A549 (cell line): ENCODE data around the gene MPC1L. TPM values are rescaled to one million over a fixed set of nuclear protein-coding genes. Genes with fewer than 3 reads are reported as not detected.

Experiments
- ATAC-seq, 2 experiments: fragments of 200-7000 bp in 1 of 2; fragments of >200 bp in 1 of 2; cut with Nextera tagmentation in 1 of 2; cut with Tn5 transposase in 1 of 2; 3 replicates each; pipeline versions ENCODE4 v1.8.0 to v1.9.1; 2018 to 2020; ENCODE audit warnings: mild to moderate bottlenecking in 1 of 2, moderate library complexity in 1 of 2
- CTCF ChIA-PET: fragments of 300-600 bp; sonication (Branson Sonifier 250); formaldehyde crosslinking; extraction: SDS; loops from one replicate; lab custom pipeline; 2021; ENCODE audit warnings: antibody characterized with exemption, inconsistent platforms; lab: Yijun Ruan, JAX
- POLR2A ChIA-PET: fragments of 350-600 bp; formaldehyde crosslinking; extraction: SDS; loops from one replicate; lab custom pipeline; 2021; ENCODE audit warnings: antibody characterized with exemption, inconsistent platforms; lab: Yijun Ruan, JAX
- DNase-seq, 2 experiments: peaks; one replicate each; pipeline versions ENCODE4 v3.0.0 to v3.0.0-alpha.2; 2011 to 2016; ENCODE audit warnings: low read depth in 1 of 2, low spot score in 1 of 2
- FAIRE-seq: peaks from 2 replicates; lab custom pipeline; 2011; peaks lifted over from hg19 to GRCh38; lab: Jason Lieb, UNC
- H3K27ac ChIP-seq, 2 experiments: fragments of >200 bp; sonication (Bioruptor Twin); formaldehyde crosslinking; 3 replicates each; pipeline ENCODE4 v1.5.1; 2016 to 2017
- H3K4me1 ChIP-seq: fragments of >200 bp; sonication (Bioruptor Twin); formaldehyde crosslinking; 3 replicates; pipeline ENCODE4 v1.6.1; 2016
- H3K4me2 ChIP-seq: fragments of >200 bp; sonication (Bioruptor Twin); formaldehyde crosslinking; 3 replicates; pipeline ENCODE4 v1.6.1; 2016
- H3K4me3 ChIP-seq: fragments of >200 bp; sonication (Bioruptor Twin); formaldehyde crosslinking; 3 replicates; pipeline ENCODE4 v1.5.1; 2016
- H3K9me3 ChIP-seq: fragments of >200 bp; sonication (Bioruptor Twin); formaldehyde crosslinking; 3 replicates; pipeline ENCODE4 v1.6.1; 2016
- CBX2 ChIP-seq: fragments of 200-600 bp; sonication (generic); IDR thresholded peaks from 2 replicates; pipeline ENCODE4 v1.6.1; 2016; ENCODE audit warnings: low read depth, mild to moderate bottlenecking, borderline replicate concordance
- CBX8 ChIP-seq: fragments of 200-600 bp; sonication (generic); IDR thresholded peaks from 2 replicates; pipeline ENCODE4 v1.6.1; 2016
- CHD2 ChIP-seq: fragments of 150-350 bp; IDR thresholded peaks from 2 replicates; pipeline ENCODE4 v1.6.1; 2014; ENCODE audit warnings: low read length; ENCODE audit not compliant: partially characterized antibody
- EHMT2 ChIP-seq: fragments of 200-600 bp; sonication (generic); IDR thresholded peaks from 2 replicates; pipeline ENCODE4 v1.6.1; 2016; ENCODE audit warnings: antibody characterized with exemption, low read depth, mild to moderate bottlenecking, moderate library complexity
- ELK1 ChIP-seq: fragments of 150-350 bp; IDR thresholded peaks from 2 replicates; pipeline ENCODE4 v1.6.1; 2014; ENCODE audit warnings: low read depth, mild to moderate bottlenecking, low read length
- EP300 ChIP-seq, 2 experiments: fragments of >200 bp; sonication (Bioruptor Twin); formaldehyde crosslinking; IDR thresholded peaks; 2 replicates in 1 of 2; 3 replicates in 1 of 2; pipeline ENCODE4 v1.6.1; 2016 to 2017
- ESRRA ChIP-seq: fragments of 150-350 bp; IDR thresholded peaks from 2 replicates; pipeline ENCODE4 v1.6.1; 2014; ENCODE audit warnings: mild to moderate bottlenecking, low read length, borderline replicate concordance
- FOSL2 ChIP-seq, 2 experiments: fragments of 450-650 bp in 1 of 2; fragments of >200 bp in 1 of 2; sonication (Bioruptor Twin) in 1 of 2; formaldehyde crosslinking; IDR thresholded peaks; 2 replicates each; pipeline versions ENCODE4 v1.5.0 to v1.6.1; 2016 to 2020; ENCODE audit warnings: mild to moderate bottlenecking in 1 of 2, moderate library complexity in 1 of 2
- FOXS1 ChIP-seq: fragments of 250-450 bp; sonication (Bioruptor Pico); IDR thresholded peaks from 2 replicates; pipeline ENCODE4 v1.5.0; 2020; ENCODE audit warnings: mild to moderate bottlenecking, moderate library complexity
- GATA3 ChIP-seq: IDR thresholded peaks from 2 replicates; pipeline ENCODE4 v1.6.1; 2012; ENCODE audit warnings: borderline replicate concordance
- HOXB5 ChIP-seq: fragments of 250-450 bp; sonication (Bioruptor Pico); IDR thresholded peaks from 2 replicates; pipeline ENCODE4 v1.5.0; 2020; ENCODE audit warnings: mild to moderate bottlenecking, moderate library complexity
- JUN ChIP-seq, 2 experiments: fragments of >200 bp; sonication (Bioruptor Twin); formaldehyde crosslinking; IDR thresholded peaks; 2 replicates in 1 of 2; 3 replicates in 1 of 2; pipeline ENCODE4 v1.6.1; 2016 to 2017
- JUNB ChIP-seq: fragments of >200 bp; sonication (Bioruptor Twin); formaldehyde crosslinking; IDR thresholded peaks from 2 replicates; pipeline ENCODE4 v1.6.1; 2016
- KDM1A ChIP-seq: fragments of 200-600 bp; sonication (generic); IDR thresholded peaks from 2 replicates; pipeline ENCODE4 v1.6.1; 2016; ENCODE audit warnings: low read depth, mild to moderate bottlenecking
- MAFK ChIP-seq: fragments of 450-650 bp; IDR thresholded peaks from 2 replicates; pipeline ENCODE4 v1.6.1; 2014; ENCODE audit not compliant: partially characterized antibody
- MAZ ChIP-seq: fragments of 150-350 bp; IDR thresholded peaks from 2 replicates; pipeline ENCODE4 v1.6.1; 2014; ENCODE audit warnings: antibody characterized with exemption, low read depth, low read length, borderline replicate concordance
- NPAS2 ChIP-seq: fragments of 250-450 bp; sonication (Bioruptor Pico); IDR thresholded peaks from 2 replicates; pipeline ENCODE4 v1.8.0; 2022; ENCODE audit warnings: mild to moderate bottlenecking, moderate library complexity, borderline replicate concordance
- PHF8 ChIP-seq: fragments of 200-600 bp; sonication (generic); IDR thresholded peaks from 2 replicates; pipeline ENCODE4 v1.6.1; 2016; ENCODE audit warnings: low read depth, mild to moderate bottlenecking, antibody characterized with exemption, moderate library complexity, borderline replicate concordance
- POLR2A ChIP-seq: IDR thresholded peaks from 2 replicates; pipeline ENCODE4 v1.6.1; 2012; ENCODE audit warnings: mild to moderate bottlenecking, low read length
- REST ChIP-seq: fragments of 200-600 bp; sonication (generic); IDR thresholded peaks from 2 replicates; pipeline ENCODE4 v1.6.1; 2016; ENCODE audit warnings: antibody characterized with exemption, mild to moderate bottlenecking, moderate library complexity
- RFX5 ChIP-seq: fragments of 450-650 bp; IDR thresholded peaks from 2 replicates; pipeline ENCODE4 v1.7.1; 2014; ENCODE audit warnings: antibody characterized with exemption, mild to moderate bottlenecking, moderate library complexity
- RNF2 ChIP-seq: fragments of 200-600 bp; sonication (generic); IDR thresholded peaks from 2 replicates; pipeline ENCODE4 v1.6.1; 2016; ENCODE audit warnings: low read depth, mild to moderate bottlenecking, antibody characterized with exemption, moderate library complexity, borderline replicate concordance
- SMC3 ChIP-seq: fragments of >200 bp; sonication (Bioruptor Twin); formaldehyde crosslinking; IDR thresholded peaks from 3 replicates; pipeline ENCODE4 v1.6.1; 2018; ENCODE audit warnings: inconsistent platforms
- SREBF2 ChIP-seq: fragments of 450-650 bp; IDR thresholded peaks from 2 replicates; pipeline ENCODE4 v1.6.1; 2014; ENCODE audit warnings: mild to moderate bottlenecking, moderate library complexity
- TFCP2L1 ChIP-seq: fragments of 250-450 bp; sonication (Bioruptor Pico); IDR thresholded peaks from 2 replicates; pipeline ENCODE4 v1.5.0; 2021; ENCODE audit warnings: mild to moderate bottlenecking
- TP53 ChIP-seq: fragments of 250-450 bp; sonication (Bioruptor Pico); IDR thresholded peaks from 2 replicates; pipeline ENCODE4 v1.5.0; 2021; ENCODE audit warnings: mild to moderate bottlenecking, moderate library complexity
- ZSCAN20 ChIP-seq: fragments of 250-450 bp; sonication (Bioruptor Pico); IDR thresholded peaks from 2 replicates; pipeline ENCODE4 v1.8.0; 2022; ENCODE audit warnings: mild to moderate bottlenecking, moderate library complexity
- WGBS: methylation state at CpG from one replicate; pipeline ENCODE4 v1.1.6; 2017; ENCODE audit errors: missing lambda C conversion rate; 5-methylcytosine and 5-hydroxymethylcytosine counted together
- polyA plus RNA-seq, 4 experiments: library from polyadenylated mRNA; depleted of rRNA in 3 of 4; stranded (reverse); fragments of >200 nt; fragmentation: RNase III in 1 of 4; extraction: RNeasy Plus Mini Kit Qiagen cat#74134 plus additional on column Dnase treatment in 1 of 4; gene quantifications; 2 replicates in 3 of 4; 3 replicates in 1 of 4; pipeline ENCODE4 v1.2.3, GENCODE V29; 2011 to 2017
- TF ChIP-seq, protein P1 (sequence below): fragments of 250-450 bp; sonication (Bioruptor Pico); IDR thresholded peaks from 2 replicates; pipeline ENCODE4 v1.5.0; 2021; ENCODE audit warnings: mild to moderate bottlenecking, moderate library complexity, borderline replicate concordance
- TF ChIP-seq, protein P2 (sequence below): fragments of >200 bp; sonication (Bioruptor Twin); formaldehyde crosslinking; IDR thresholded peaks from 3 replicates; pipeline ENCODE4 v1.6.1; 2016
- TF ChIP-seq, protein P3 (sequence below): fragments of 250-450 bp; sonication (Bioruptor Pico); IDR thresholded peaks from 2 replicates; pipeline ENCODE4 v1.5.0; 2020; ENCODE audit warnings: low read depth, mild to moderate bottlenecking, moderate library complexity

MPC1L gene
- polyA plus RNA-seq, 2 of the 4 experiments (the other 2 are of a cell fraction), result not detected

DNA sequence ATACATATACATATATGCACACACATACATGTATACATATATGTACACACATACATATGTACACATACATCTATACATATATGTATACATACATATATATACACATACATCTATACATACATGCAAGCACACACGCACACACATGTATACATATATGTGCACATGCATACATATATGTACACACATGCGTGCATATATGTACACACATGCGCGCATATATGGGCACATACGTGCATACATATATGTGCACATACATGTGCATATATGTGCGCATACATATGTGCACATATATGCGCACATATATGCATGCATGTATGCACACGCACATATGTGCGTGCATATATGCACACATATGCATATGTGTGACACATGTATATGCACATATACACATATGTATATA, 7.3 kb upstream of the MPC1L start:
- H3K4me1 ChIP-seq, result peaks cover 9% of the 10 kb centered on the region; the same call in 2 of the 3 replicates
- H3K4me3 ChIP-seq, result no peak overlapping the region
- no peak for FAIRE-seq
- no peak overlapping the region for H3K4me2 ChIP-seq
- no peaks in the 10 kb centered on the region for H3K9me3 ChIP-seq
- CTCF ChIA-PET, result no interaction called here
- WGBS, result 75% methylated on average over 9 of the region's 9 CpGs
- POLR2A ChIA-PET, result no interaction called here
- no peak for ATAC-seq
- H3K27ac ChIP-seq, result no peak overlapping the region
- no peak for DNase-seq
- TF ChIP-seq MAZ (no peak), REST (no peak), FOSL2 (IDR thresholded peaks at IDR 0.05) (no peak), FOSL2 (CRISPR knock-in tag; IDR thresholded peaks at IDR 0.05) (no peak), EP300 (IDR thresholded peaks at IDR 0.05) (no peak), ELK1 (no peak), JUNB (no peak), RFX5 (no peak), SREBF2 (no peak), KDM1A (no peak), TFCP2L1 (CRISPR knock-in tag) (no peak), PHF8 (no peak), CHD2 (no peak), MAFK (no peak), HOXB5 (CRISPR knock-in tag) (no peak), SMC3 (no peak), JUN (IDR thresholded peaks at IDR 0.05) (no peak), GATA3 (no peak), POLR2A (no peak)

DNA sequence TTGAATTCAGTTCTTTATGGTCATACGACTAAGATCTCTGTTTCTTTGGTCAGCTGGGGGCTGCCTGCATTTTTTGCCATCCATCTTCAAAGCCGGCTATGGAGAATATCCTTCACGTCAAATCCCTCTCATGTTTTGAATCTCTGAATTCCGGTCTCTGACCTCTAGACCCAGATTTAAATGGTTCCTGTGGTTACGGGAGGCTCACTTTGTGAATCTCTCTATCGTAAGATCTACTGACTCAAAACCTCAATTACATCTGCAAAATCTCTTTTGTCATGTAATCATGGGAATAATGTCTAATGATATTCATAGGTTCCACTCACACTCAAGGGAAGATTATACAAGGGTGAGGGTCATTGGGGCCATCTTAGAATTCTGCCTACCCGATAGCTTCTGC, 5.7 kb upstream of the MPC1L start:
- Histone ChIP-seq H3K4me2 (no peak overlapping the region), H3K4me1 (peaks cover under 1% of the 10 kb centered on the region; the same call in 1 of the 3 replicates), H3K9me3 (no peaks in the 10 kb centered on the region), H3K27ac (no peak overlapping the region), H3K4me3 (no peak overlapping the region)
- 76% methylated on average over 7 of the region's 7 CpGs for WGBS
- ChIA-PET CTCF (interaction anchor here (0.5 to 0.7 kb wide), 2 partner anchors 9 to 73 kb away, joined by 3 to 4 read pairs; no protein-coding TSS in a partner anchor), POLR2A (no interaction called here)
- no peak for FAIRE-seq
- no peak for ATAC-seq
- TF ChIP-seq ZSCAN20 (CRISPR knock-in tag) (no peak), RNF2 (no peak), CBX2 (no peak), JUN (IDR thresholded peaks at IDR 0.05) (no peak), SREBF2 (no peak), MAFK (no peak), FOXS1 (no peak), TP53 (no peak), ESRRA (no peak), EHMT2 (no peak), JUNB (no peak), KDM1A (no peak), PHF8 (no peak), NPAS2 (CRISPR knock-in tag) (no peak), RFX5 (no peak), CBX8 (no peak), GATA3 (no peak)
- TF ChIP-seq, protein P1, sequence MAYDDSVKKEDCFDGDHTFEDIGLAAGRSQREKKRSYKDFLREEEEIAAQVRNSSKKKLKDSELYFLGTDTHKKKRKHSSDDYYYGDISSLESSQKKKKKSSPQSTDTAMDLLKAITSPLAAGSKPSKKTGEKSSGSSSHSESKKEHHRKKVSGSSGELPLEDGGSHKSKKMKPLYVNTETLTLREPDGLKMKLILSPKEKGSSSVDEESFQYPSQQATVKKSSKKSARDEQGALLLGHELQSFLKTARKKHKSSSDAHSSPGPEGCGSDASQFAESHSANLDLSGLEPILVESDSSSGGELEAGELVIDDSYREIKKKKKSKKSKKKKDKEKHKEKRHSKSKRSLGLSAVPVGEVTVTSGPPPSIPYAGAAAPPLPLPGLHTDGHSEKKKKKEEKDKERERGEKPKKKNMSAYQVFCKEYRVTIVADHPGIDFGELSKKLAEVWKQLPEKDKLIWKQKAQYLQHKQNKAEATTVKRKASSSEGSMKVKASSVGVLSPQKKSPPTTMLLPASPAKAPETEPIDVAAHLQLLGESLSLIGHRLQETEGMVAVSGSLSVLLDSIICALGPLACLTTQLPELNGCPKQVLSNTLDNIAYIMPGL (CRISPR knock-in tag), result no peak
- TF ChIP-seq, protein P2, sequence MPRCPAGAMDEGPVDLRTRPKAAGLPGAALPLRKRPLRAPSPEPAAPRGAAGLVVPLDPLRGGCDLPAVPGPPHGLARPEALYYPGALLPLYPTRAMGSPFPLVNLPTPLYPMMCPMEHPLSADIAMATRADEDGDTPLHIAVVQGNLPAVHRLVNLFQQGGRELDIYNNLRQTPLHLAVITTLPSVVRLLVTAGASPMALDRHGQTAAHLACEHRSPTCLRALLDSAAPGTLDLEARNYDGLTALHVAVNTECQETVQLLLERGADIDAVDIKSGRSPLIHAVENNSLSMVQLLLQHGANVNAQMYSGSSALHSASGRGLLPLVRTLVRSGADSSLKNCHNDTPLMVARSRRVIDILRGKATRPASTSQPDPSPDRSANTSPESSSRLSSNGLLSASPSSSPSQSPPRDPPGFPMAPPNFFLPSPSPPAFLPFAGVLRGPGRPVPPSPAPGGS, result no peak
- TF ChIP-seq, protein P3, sequence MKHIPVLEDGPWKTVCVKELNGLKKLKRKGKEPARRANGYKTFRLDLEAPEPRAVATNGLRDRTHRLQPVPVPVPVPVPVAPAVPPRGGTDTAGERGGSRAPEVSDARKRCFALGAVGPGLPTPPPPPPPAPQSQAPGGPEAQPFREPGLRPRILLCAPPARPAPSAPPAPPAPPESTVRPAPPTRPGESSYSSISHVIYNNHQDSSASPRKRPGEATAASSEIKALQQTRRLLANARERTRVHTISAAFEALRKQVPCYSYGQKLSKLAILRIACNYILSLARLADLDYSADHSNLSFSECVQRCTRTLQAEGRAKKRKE (CRISPR knock-in tag), result no peak
- DNase-seq, result no peak
